Activated B cell treated with CpG ODN at 0.5 μM for 24 hours (primary cell): ENCODE data around the gene MRPS33. TPM values are rescaled to one million over a fixed set of nuclear protein-coding genes. Genes with fewer than 3 reads are reported as not detected.

Experiments used
- ATAC-seq: fragments of 200-7000 bp; cut with Tn5 transposase; one replicate; pipeline ENCODE4 v1.10.0; 2021; ENCODE audit warnings: low read depth, mild to moderate bottlenecking, moderate library complexity
- CTCF ChIA-PET: fragments of 350-600 bp; sonication (Branson Sonifier 250); formaldehyde crosslinking; loops from one replicate; lab custom pipeline; 2021; ENCODE audit warnings: antibody characterized with exemption; lab: Charles Lee
- POLR2A ChIA-PET: fragments of 350-600 bp; sonication (Branson Sonifier 250); formaldehyde crosslinking; loops from one replicate; lab custom pipeline; 2021; ENCODE audit warnings: antibody characterized with exemption; lab: Charles Lee
- DNase-seq: peaks from one replicate; pipeline ENCODE4 v3.0.0; 2022
- H3K27ac Mint-ChIP-seq: one replicate; pipeline ENCODE4 v1.8.0; 2020; ENCODE audit warnings: mixed read lengths
- H3K27me3 Mint-ChIP-seq: one replicate; pipeline ENCODE4 v1.8.0; 2021; ENCODE audit warnings: mixed read lengths
- H3K36me3 Mint-ChIP-seq: one replicate; pipeline ENCODE4 v1.8.0; 2021; ENCODE audit warnings: low read depth, mixed read lengths
- H3K4me1 Mint-ChIP-seq: one replicate; pipeline ENCODE4 v1.8.0; 2021; ENCODE audit warnings: mixed read lengths
- H3K4me3 Mint-ChIP-seq: one replicate; pipeline ENCODE4 v1.8.0; 2020; ENCODE audit warnings: mild to moderate bottlenecking, mixed read lengths
- H3K9me3 Mint-ChIP-seq: one replicate; pipeline ENCODE4 v1.8.0; 2020; ENCODE audit warnings: mixed read lengths
- CTCF ChIP-seq: fragments of 200-600 bp; IDR thresholded peaks from one replicate; pipeline ENCODE4 v1.8.0; 2022; ENCODE audit warnings: antibody characterized with exemption, mild to moderate bottlenecking
- intact Hi-C: fragments of 100-400 bp; cut with micrococcal nuclease; formaldehyde crosslinking; loops from one replicate; pipeline ENCODE4 v1.15.1; 2024
- total RNA-seq: library from RNA; stranded (reverse); gene quantifications from 2 replicates; pipeline ENCODE4 v1.2.3, GENCODE V29; 2022

MRPS33 gene
- total RNA-seq, 1 donor from 2014 or later, result 37.5 TPM

GRCh38 chr7:140989068-140989467, 25.7 kb downstream of the MRPS33 start:
- Mint-ChIP-seq H3K27me3 (peaks cover 16% of the 10 kb centered on the region), H3K27ac (no peak overlapping the region), H3K9me3 (peaks cover 5% of the 10 kb centered on the region), H3K36me3 (peaks cover 2% of the 10 kb centered on the region), H3K4me3 (no peak overlapping the region), H3K4me1 (no peaks in the 10 kb centered on the region)
- intact Hi-C loops, result no loop called here
- ATAC-seq (no peak), DNase-seq (no peak)
- TF ChIP-seq CTCF, result no peak
- CTCF ChIA-PET, result no interaction called here
- POLR2A ChIA-PET, result no interaction called here

GRCh38 chr7:140983802-140984201, 30.9 kb downstream of the MRPS33 start:
- no peak overlapping the region for H3K27ac Mint-ChIP-seq
- no peak for ATAC-seq

DNA sequence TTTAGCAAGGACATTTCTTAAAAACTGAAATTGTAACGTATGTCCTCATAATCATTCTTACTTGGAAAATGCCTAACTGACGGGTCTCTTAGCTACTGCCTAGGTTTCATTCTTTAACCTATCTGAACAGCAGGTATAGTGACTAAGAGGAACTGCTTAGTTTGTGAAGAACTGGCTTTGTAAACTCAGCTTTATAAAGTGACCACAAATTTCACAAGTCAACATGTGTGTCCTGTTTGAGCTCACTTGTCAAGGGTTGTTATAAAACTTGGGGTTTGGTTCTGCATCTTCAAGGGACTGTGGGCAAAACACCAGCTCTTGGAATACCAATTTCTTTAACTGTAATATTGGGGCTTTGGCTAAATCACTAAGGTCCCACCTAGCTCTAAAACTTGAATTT, 32.2 kb downstream of the MRPS33 start:
- no peaks in the 10 kb centered on the region for H3K4me1 Mint-ChIP-seq
- H3K36me3 Mint-ChIP-seq, result peaks cover 2% of the 10 kb centered on the region
- TF ChIP-seq CTCF, result no peak
- DNase-seq, result no peak
- H3K27ac Mint-ChIP-seq, result no peak overlapping the region
- H3K4me3 Mint-ChIP-seq, result no peak overlapping the region
- intact Hi-C loops, result no loop called here
- ChIA-PET CTCF (interaction anchor here (2.5 kb wide), 1 partner anchor 171 kb away, joined by 16 read pairs; no protein-coding TSS in a partner anchor), POLR2A (interaction anchor here (0.7 kb wide), 1 partner anchor 678 kb away, joined by 4 read pairs; no protein-coding TSS in a partner anchor)
- H3K9me3 Mint-ChIP-seq, result peaks cover 5% of the 10 kb centered on the region
- peaks cover 26% of the 10 kb centered on the region for H3K27me3 Mint-ChIP-seq
- no peak for ATAC-seq

More at GRCh38 chr7:140983802-140984201, 30.9 kb downstream of the MRPS33 start:
- Mint-ChIP-seq H3K4me1 (no peaks in the 10 kb centered on the region), H3K36me3 (peaks cover 2% of the 10 kb centered on the region), H3K27me3 (peaks cover 24% of the 10 kb centered on the region), H3K4me3 (no peak overlapping the region), H3K9me3 (peaks cover 5% of the 10 kb centered on the region)
- no peak for DNase-seq
- no peak for TF ChIP-seq CTCF
- ChIA-PET POLR2A (interaction anchor here (0.6 kb wide), 1 partner anchor 1808 kb away, joined by 3 read pairs; no protein-coding TSS in a partner anchor), CTCF (interaction anchor here (0.7 to 2.5 kb wide), 2 partner anchors 172 to 1321 kb away, joined by 3 to 16 read pairs; no protein-coding TSS in a partner anchor)
- intact Hi-C loops, result no loop called here

GRCh38 chr7:140981951-140982350, 32.8 kb downstream of the MRPS33 start:
- DNase-seq (no peak), ATAC-seq (no peak)
- peaks cover 5% of the 10 kb centered on the region for H3K9me3 Mint-ChIP-seq
- intact Hi-C loops, result no loop called here
- H3K4me3 Mint-ChIP-seq, result no peak overlapping the region
- CTCF ChIA-PET, result interaction anchor here (2.5 kb wide), 1 partner anchor 170 kb away, joined by 16 read pairs; no protein-coding TSS in a partner anchor
- no peak overlapping the region for H3K27ac Mint-ChIP-seq
- POLR2A ChIA-PET, result no interaction called here
- peaks cover 27% of the 10 kb centered on the region for H3K27me3 Mint-ChIP-seq
- H3K4me1 Mint-ChIP-seq, result no peaks in the 10 kb centered on the region
- H3K36me3 Mint-ChIP-seq, result peaks cover 2% of the 10 kb centered on the region
- no peak for TF ChIP-seq CTCF

GRCh38 chr7:140977741-140978140, 37.0 kb downstream of the MRPS33 start:
- Mint-ChIP-seq H3K4me3 (no peak overlapping the region), H3K27me3 (peaks cover 17% of the 10 kb centered on the region), H3K27ac (no peak overlapping the region), H3K36me3 (no peaks in the 10 kb centered on the region), H3K9me3 (no peaks in the 10 kb centered on the region), H3K4me1 (no peaks in the 10 kb centered on the region)
- ChIA-PET POLR2A (no interaction called here), CTCF (no interaction called here)
- no peak for DNase-seq
- intact Hi-C loops, result no loop called here
- no peak for ATAC-seq
- TF ChIP-seq CTCF, result no peak
